ENCODE data around the gene CHST6.
A peak's percentile ranks its signal among the peaks of the same experiment; 100 is the strongest.
"Not testable (repeated sequence)": the region's sequence is repeated elsewhere in the genome, so short reads cannot be mapped to it uniquely, and the experiment has no call there.

Gene CHST6

DNA sequence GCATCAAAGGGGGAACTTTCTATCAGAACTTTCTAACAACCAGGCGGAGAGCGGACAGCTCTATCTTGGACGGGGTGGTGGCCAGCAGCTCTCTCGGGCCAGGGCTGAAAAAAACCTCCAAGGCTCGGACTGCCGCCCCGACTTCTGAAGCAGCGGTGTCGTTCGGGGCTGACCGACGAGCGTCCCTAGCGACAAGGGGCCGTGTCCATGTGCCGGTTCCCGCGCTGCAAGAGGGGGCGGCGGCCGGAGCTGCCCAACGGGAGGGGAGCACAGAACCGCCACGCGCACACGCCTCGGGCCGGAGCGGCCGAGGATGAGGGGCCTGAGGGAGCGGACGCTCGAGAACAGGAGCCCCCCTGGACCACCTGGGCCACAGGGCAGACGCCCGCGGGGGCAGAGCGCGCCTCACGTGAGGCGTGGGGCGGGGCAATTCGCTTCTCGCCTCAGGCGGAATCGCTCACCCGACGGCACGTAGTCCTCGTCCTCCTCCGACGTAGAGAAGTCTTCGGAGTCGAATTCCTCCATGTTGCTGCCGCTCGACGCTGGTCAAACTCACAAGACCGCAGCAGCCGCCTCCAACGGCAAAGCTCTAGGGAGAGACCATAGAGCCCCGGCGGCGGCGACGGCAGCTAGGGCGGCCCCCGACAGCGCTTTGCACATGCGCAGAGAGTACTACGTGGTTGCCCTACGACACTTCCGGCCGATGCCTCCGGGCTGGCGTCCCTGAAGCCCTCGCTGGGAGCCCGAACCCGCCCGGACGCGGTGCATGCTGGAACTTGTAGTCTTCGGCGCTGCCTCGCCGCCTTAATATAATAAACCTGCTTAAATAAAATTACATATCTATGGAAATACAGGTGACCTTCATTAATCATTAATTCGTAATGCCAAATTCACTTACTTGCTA lies 62.2 kb downstream of the CHST6 start, which contains the start of gene CFDP1:
Gene CFDP1, minus strand, starts transcription at position 676 of the 904 bp plus-strand sequence. Its CDS starts 151 bp downstream, at position 525.
- DNase-seq: peak; percentile 94

DNA sequence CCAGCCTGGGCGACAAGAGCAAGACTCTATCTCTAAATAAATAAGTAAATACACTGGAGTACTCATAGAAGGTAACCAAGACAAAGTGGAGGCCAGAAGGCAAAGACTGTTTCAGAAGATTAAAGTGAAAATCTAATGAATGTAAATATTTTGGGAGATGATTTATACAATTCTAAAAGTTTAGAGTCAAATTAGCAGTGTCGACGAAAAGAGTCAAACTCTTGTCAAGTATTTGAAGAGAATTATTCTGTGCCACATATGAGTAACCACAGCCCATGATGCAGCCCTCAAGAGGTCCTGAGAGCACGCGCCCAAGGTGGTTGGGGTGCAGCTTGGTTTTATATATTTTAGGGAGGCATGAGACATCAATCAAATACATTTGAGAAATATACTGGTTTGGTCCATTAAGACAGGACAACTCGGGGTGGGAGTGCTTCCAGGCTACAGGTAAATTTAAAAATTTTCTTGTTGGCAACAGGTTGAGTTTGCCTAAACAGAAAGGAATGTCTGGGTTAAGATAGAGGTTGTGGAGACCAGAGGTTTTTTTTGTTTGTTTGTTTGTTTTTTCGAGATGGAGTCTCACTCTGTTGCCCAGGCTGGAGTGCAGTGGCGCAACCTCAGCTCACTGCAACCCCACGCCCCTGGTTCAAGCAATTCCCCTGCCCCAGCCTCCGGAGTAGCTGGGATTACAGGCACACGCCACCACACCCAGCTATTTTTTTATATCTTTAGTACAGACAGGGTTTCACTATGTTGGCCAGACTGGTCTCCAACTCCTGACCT lies 65.4 kb downstream of the CHST6 start:
- DNase-seq: no peak

DNA sequence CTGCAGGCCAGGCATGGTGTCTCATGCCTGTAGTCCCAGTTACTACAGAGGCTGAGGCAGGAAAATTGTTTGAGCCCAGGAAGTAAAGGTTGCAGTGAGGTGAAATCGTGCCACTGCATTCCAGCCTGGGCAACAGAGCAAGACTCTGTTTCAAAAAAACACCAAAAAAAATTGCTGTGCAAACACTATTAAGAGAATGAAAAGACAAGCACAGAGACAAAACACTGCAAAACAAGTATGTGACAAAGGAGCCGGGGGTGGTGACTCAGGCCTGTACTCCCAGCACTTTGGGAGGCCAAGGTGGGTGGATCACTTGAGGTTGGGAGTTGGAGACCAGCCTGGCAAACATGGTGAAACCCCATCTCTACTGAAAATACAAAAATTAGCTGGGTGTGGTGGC lies 68.7 kb downstream of the CHST6 start:
- DNase-seq: not testable (repeated sequence)

DNA sequence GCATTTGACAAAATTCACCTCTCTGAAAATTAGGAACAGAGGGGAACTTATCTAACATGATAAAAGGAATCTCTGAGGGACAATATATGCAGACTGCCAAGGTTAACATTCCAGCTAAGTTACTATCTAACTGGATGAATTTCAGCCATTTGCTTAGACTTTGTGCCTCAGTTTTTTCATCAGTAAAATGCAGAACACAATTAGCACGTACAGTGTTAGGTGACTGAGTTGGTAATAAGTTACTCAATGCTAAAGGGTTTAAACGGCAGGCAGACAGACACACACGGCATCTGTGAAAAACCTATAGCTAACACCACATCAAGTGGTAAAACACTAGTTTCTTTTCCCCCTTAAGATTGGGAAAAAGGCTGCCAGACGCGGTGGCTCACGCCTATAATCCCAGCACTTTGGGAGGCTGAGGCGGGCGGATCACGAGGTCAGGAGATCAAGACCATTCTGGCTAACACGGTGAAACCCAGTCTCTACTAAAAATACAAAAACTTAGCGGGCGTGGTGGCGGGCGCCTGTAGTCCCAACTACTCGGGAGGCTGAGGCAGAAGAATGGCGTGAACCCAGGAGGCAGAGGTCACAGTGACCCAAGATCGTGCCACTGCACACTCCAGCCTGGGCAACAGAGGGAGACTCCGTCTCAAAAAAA lies 71.0 kb downstream of the CHST6 start:
- not testable (repeated sequence) for DNase-seq

GRCh38 chr16:75423723-75424104 lies 71.5 kb downstream of the CHST6 start:
- no peak for DNase-seq

All from NCI-H1436 (cell line).